H9 (cell line): ENCODE data around the gene TMF1. TPM values are rescaled to one million over a fixed set of nuclear protein-coding genes. Genes with fewer than 3 reads are reported as not detected.

Experiments used
- DNase-seq: peaks from one replicate; pipeline ENCODE4 v3.0.0-alpha.2; 2017
- H2AFZ ChIP-seq: one replicate; pipeline ENCODE4 v1.6.1; 2013; ENCODE audit warnings: mild to moderate bottlenecking, low read length, control low read depth, moderate library complexity
- H2AK5ac ChIP-seq: 2 replicates; pipeline ENCODE4 v1.6.1; 2013; ENCODE audit warnings: low read length, control low read depth, mixed read lengths; ENCODE audit not compliant: insufficient read length
- H2BK120ac ChIP-seq: one replicate; pipeline ENCODE4 v1.6.1; 2013; ENCODE audit warnings: low read depth, mild to moderate bottlenecking, low read length, control low read depth, inconsistent platforms; ENCODE audit not compliant: poor library complexity, severe bottlenecking
- H2BK12ac ChIP-seq: 2 replicates; pipeline ENCODE4 v1.6.1; 2013; ENCODE audit warnings: low read length, control low read depth, mixed read lengths, low read depth; ENCODE audit not compliant: insufficient read length
- H2BK15ac ChIP-seq: 2 replicates; pipeline ENCODE4 v1.6.1; 2013; ENCODE audit warnings: low read depth, low read length, control low read depth
- H2BK20ac ChIP-seq: one replicate; pipeline ENCODE4 v1.6.1; 2013; ENCODE audit warnings: low read depth, mild to moderate bottlenecking, low read length, control low read depth, inconsistent platforms; ENCODE audit not compliant: poor library complexity, severe bottlenecking
- H2BK5ac ChIP-seq: 2 replicates; pipeline ENCODE4 v1.6.1; 2013; ENCODE audit warnings: low read length, control low read depth, mixed read lengths; ENCODE audit not compliant: insufficient read length
- H3K14ac ChIP-seq: 2 replicates; pipeline ENCODE4 v1.6.1; 2013; ENCODE audit warnings: low read length, control low read depth; ENCODE audit not compliant: insufficient read depth
- H3K18ac ChIP-seq: 2 replicates; pipeline ENCODE4 v1.6.1; 2013; ENCODE audit warnings: low read depth, mild to moderate bottlenecking, mixed read lengths, low read length, control low read depth; ENCODE audit not compliant: insufficient read length
- H3K23ac ChIP-seq: 2 replicates; pipeline ENCODE4 v1.6.1; 2013; ENCODE audit warnings: low read length, control low read depth, mixed read lengths, low read depth; ENCODE audit not compliant: insufficient read length
- H3K23me2 ChIP-seq: 2 replicates; pipeline ENCODE4 v1.6.1; 2013; ENCODE audit warnings: low read depth, mild to moderate bottlenecking, mixed read lengths, low read length, control low read depth; ENCODE audit not compliant: insufficient read length, poor library complexity, severe bottlenecking
- H3K27ac ChIP-seq: 2 replicates; pipeline ENCODE4 v1.5.1; 2013; ENCODE audit warnings: low read length, control low read depth, mixed read lengths, low read depth; ENCODE audit not compliant: insufficient read length
- H3K27me3 ChIP-seq: 2 replicates; pipeline ENCODE4 v1.6.1; 2013; ENCODE audit warnings: low read length, control low read depth, inconsistent platforms; ENCODE audit not compliant: insufficient read depth
- H3K4ac ChIP-seq: 2 replicates; pipeline ENCODE4 v1.6.1; 2013; ENCODE audit warnings: low read depth, mild to moderate bottlenecking, control low read depth, inconsistent platforms, low read length, moderate library complexity
- H3K4me1 ChIP-seq: 2 replicates; pipeline ENCODE4 v1.6.1; 2013; ENCODE audit warnings: low read length, control low read depth, inconsistent platforms; ENCODE audit not compliant: insufficient read depth
- H3K4me2 ChIP-seq: 2 replicates; pipeline ENCODE4 v1.6.1; 2013; ENCODE audit warnings: low read length, control low read depth, mixed read lengths; ENCODE audit not compliant: insufficient read length, insufficient read depth
- H3K56ac ChIP-seq: 2 replicates; pipeline ENCODE4 v1.6.1; 2013; ENCODE audit warnings: low read depth, mild to moderate bottlenecking, mixed read lengths, low read length, control low read depth; ENCODE audit not compliant: insufficient read length
- H3K79me1 ChIP-seq: 2 replicates; pipeline ENCODE4 v1.6.1; 2013; ENCODE audit warnings: low read depth, mild to moderate bottlenecking, moderate library complexity, low read length, control low read depth, inconsistent platforms; ENCODE audit not compliant: insufficient read depth, poor library complexity, severe bottlenecking
- H3K79me2 ChIP-seq: 2 replicates; pipeline ENCODE4 v1.6.1; 2013; ENCODE audit warnings: low read length, control low read depth, inconsistent platforms; ENCODE audit not compliant: insufficient read depth
- H3K9ac ChIP-seq: 2 replicates; pipeline ENCODE4 v1.6.1; 2013; ENCODE audit warnings: low read length, control low read depth, mixed read lengths; ENCODE audit not compliant: insufficient read length; ENCODE audit errors: extremely low read depth
- H3K9me3 ChIP-seq: one replicate; pipeline ENCODE4 v1.6.1; 2013; ENCODE audit warnings: low read depth, low read length, inconsistent platforms; ENCODE audit not compliant: control insufficient read depth
- H3T11ph ChIP-seq: one replicate; pipeline ENCODE4 v1.6.1; 2013; ENCODE audit warnings: mild to moderate bottlenecking, low read length, control low read depth, inconsistent platforms
- H4K20me1 ChIP-seq: one replicate; pipeline ENCODE4 v1.6.1; 2013; ENCODE audit not compliant: control insufficient read depth, insufficient read length, insufficient read depth
- H4K5ac ChIP-seq: 2 replicates; pipeline ENCODE4 v1.6.1; 2013; ENCODE audit warnings: low read depth, mild to moderate bottlenecking, mixed read lengths, low read length, control low read depth; ENCODE audit not compliant: insufficient read length
- H4K8ac ChIP-seq: replicated peaks from 2 replicates; pipeline ENCODE4 v1.6.1; 2013; ENCODE audit warnings: low read length, control low read depth, mixed read lengths, low read depth; ENCODE audit not compliant: insufficient read length
- H4K91ac ChIP-seq: 2 replicates; pipeline ENCODE4 v1.6.1; 2013; ENCODE audit warnings: low read depth, mild to moderate bottlenecking, moderate library complexity, mixed read lengths, low read length, control low read depth; ENCODE audit not compliant: insufficient read length
- H3K27ac Mint-ChIP-seq, 3 experiments: 2 replicates in 2 of 3; 3 replicates in 1 of 3; pipeline ENCODE4 v1.8.0; 2020 to 2021; ENCODE audit warnings: mixed read lengths in 3 of 3, mild to moderate bottlenecking in 1 of 3, moderate library complexity in 1 of 3
- H3K27me3 Mint-ChIP-seq: 2 replicates; pipeline ENCODE4 v1.8.0; 2021; ENCODE audit warnings: low read depth, mild to moderate bottlenecking, moderate library complexity, mixed read lengths
- H3K36me3 Mint-ChIP-seq, 3 experiments: 2 replicates in 2 of 3; 3 replicates in 1 of 3; pipeline ENCODE4 v1.8.0; 2020 to 2021; ENCODE audit warnings: low read depth in 3 of 3, mixed read lengths in 3 of 3; ENCODE audit not compliant: insufficient read depth in 1 of 3
- H3K4me1 Mint-ChIP-seq, 2 experiments: 2 replicates each; pipeline ENCODE4 v1.8.0; 2020; ENCODE audit warnings: mixed read lengths in 2 of 2
- H3K4me3 Mint-ChIP-seq, 2 experiments: 2 replicates in 1 of 2; 3 replicates in 1 of 2; pipeline ENCODE4 v1.8.0; 2020 to 2021; ENCODE audit warnings: mild to moderate bottlenecking in 2 of 2, mixed read lengths in 2 of 2, moderate library complexity in 1 of 2
- H3K9me3 Mint-ChIP-seq, 2 experiments: 2 replicates in 1 of 2; 3 replicates in 1 of 2; pipeline ENCODE4 v1.8.0; 2020; ENCODE audit warnings: mild to moderate bottlenecking in 2 of 2, mixed read lengths in 2 of 2, moderate library complexity in 1 of 2
- WGBS: extraction: QIAGEN DNeasy Blood & Tissue Kit; methylation state at CpG from one replicate; pipeline ENCODE4 v1.1.7; 2013; ENCODE audit warnings: missing lambda C conversion rate, low lambda C conversion rate, mixed read lengths; ENCODE audit not compliant: insufficient read length; ENCODE audit errors: extremely low coverage; 5-methylcytosine and 5-hydroxymethylcytosine counted together
- total RNA-seq: library from RNA; stranded (reverse); gene quantifications from 2 replicates; pipeline ENCODE4 v1.2.1, GENCODE V29; 2021
- TF ChIP-seq, protein P1 (sequence below): fragments of 200-600 bp; sonication (generic); conservative IDR thresholded peaks from 3 replicates; pipeline ENCODE4 v1.8.0; 2021; ENCODE audit warnings: antibody characterized with exemption, mild to moderate bottlenecking

TMF1 gene
- total RNA-seq, 1 experiment from 2014 or later: 21.9 TPM

DNA sequence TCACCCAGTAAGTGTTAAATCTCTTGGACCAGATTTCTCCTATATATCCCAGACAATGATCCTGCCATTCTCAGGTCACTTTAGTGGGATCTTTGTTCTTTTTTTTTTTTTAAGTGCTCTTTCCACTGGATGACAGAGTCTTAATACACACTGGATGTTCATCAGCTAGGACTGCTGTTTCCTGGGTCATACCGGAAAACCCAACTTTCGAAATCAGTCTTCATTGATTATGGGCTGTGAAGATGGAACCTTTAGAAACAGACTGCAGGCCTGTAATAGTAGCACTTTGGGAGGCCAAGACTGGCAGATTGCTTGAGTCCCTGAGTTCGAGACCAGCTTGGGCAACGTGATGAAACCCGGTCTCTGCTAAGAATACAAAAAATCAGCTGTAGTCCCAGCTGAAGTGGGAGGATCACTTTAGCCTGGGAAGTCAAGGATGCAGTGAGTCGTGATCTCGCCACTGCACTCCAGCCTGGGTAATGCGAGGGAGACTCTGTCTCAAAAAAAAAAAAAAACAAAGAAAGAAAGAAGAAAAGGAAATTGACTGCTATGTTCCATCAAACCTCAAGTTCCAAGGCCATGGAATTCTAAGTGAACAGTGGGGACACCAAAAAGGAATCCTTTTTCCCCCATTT, 40.9 kb downstream of the TMF1 start:
- no peaks in the 10 kb centered on the region for H3K79me2 ChIP-seq
- H3T11ph ChIP-seq: no peak overlapping the region
- DNase-seq: no peak
- no peak overlapping the region for H3K14ac ChIP-seq
- H2AK5ac ChIP-seq: no peak overlapping the region
- Mint-ChIP-seq H3K9me3 (0 out of 5 replicates have a peak, but pooled peaks cover 0 to 3% of the 10 kb centered on the region in 2 experiments), H3K4me1 (peaks cover 57 to 58% of the 10 kb centered on the region in 2 experiments), H3K27me3 (no peaks in the 10 kb centered on the region), H3K36me3 (peaks cover 4 to 25% (median 8%) of the 10 kb centered on the region in 3 experiments; a peak in 6 of 7 replicates), H3K4me3 (peak overlapping the region; percentile 39 to 51; a peak in 3 of 5 replicates), H3K27ac (peak overlapping the region in 2 of 3 experiments; percentile 77 to 99; a peak in 4 of 7 replicates)
- no peak overlapping the region for H4K5ac ChIP-seq
- no peak overlapping the region for H2AFZ ChIP-seq
- no peaks in the 10 kb centered on the region for H3K27me3 ChIP-seq
- H3K9ac ChIP-seq: peak overlapping the region; percentile 20
- peak overlapping the region; percentile 51 for H3K18ac ChIP-seq
- H2BK12ac ChIP-seq: no peak overlapping the region
- H3K4me2 ChIP-seq: no peak overlapping the region
- no peak overlapping the region for H3K4ac ChIP-seq
- peaks cover 4% of the 10 kb centered on the region for H3K23me2 ChIP-seq
- no peak overlapping the region for H3K23ac ChIP-seq
- TF ChIP-seq, protein P1, sequence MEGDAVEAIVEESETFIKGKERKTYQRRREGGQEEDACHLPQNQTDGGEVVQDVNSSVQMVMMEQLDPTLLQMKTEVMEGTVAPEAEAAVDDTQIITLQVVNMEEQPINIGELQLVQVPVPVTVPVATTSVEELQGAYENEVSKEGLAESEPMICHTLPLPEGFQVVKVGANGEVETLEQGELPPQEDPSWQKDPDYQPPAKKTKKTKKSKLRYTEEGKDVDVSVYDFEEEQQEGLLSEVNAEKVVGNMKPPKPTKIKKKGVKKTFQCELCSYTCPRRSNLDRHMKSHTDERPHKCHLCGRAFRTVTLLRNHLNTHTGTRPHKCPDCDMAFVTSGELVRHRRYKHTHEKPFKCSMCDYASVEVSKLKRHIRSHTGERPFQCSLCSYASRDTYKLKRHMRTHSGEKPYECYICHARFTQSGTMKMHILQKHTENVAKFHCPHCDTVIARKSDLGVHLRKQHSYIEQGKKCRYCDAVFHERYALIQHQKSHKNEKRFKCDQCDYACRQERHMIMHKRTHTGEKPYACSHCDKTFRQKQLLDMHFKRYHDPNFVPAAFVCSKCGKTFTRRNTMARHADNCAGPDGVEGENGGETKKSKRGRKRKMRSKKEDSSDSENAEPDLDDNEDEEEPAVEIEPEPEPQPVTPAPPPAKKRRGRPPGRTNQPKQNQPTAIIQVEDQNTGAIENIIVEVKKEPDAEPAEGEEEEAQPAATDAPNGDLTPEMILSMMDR: no peak
- no peaks in the 10 kb centered on the region for H3K79me1 ChIP-seq
- H3K27ac ChIP-seq: peak overlapping the region; percentile 54
- WGBS: no CpG with 5 or more reads among the region's 8 CpGs
- H4K20me1 ChIP-seq: no peaks in the 10 kb centered on the region
- H2BK120ac ChIP-seq: no peak overlapping the region
- H2BK15ac ChIP-seq: no peak overlapping the region
- no peak overlapping the region for H2BK5ac ChIP-seq
- no peaks in the 10 kb centered on the region for H3K9me3 ChIP-seq
- no peak overlapping the region for H3K56ac ChIP-seq
- no peak overlapping the region for H2BK20ac ChIP-seq
- no peak overlapping the region for H4K8ac ChIP-seq
- no peak overlapping the region for H4K91ac ChIP-seq
- peaks cover 11% of the 10 kb centered on the region; the same call in 1 of the 2 replicates for H3K4me1 ChIP-seq
